Mesenteric fat pad (tissue), 1 donor: ENCODE results near the gene STK38L. TPM values are rescaled to one million over a fixed set of nuclear protein-coding genes. Genes with fewer than 3 reads are reported as not detected.

Experiments
- DNase-seq: peaks from one replicate; pipeline ENCODE4 v3.0.0-alpha.2; 2020; ENCODE audit warnings: low spot score
- total RNA-seq: library from RNA; stranded (reverse); fragmentation: NEBNext Ultra II Directional; extraction: Animal tissue kit (Norgen Biotek cat#: 25700); gene quantifications from one replicate; pipeline ENCODE4 v1.2.1, GENCODE V29; 2021
- donor health status: DM: yes; HTN: yes; CAD: no.

The STK38L gene
- total RNA-seq, 1 donor from 2014 or later = 76.0 TPM

- no peak for DNase-seq
Observed at GRCh38 chr12:27309293-27309994, 65.4 kb downstream of the STK38L start.

- no peak for DNase-seq
Observed at GRCh38 chr12:27309995-27310315, 65.9 kb downstream of the STK38L start.

- no peak for DNase-seq
Observed at GRCh38 chr12:27316947-27317346, 72.9 kb downstream of the STK38L start.

GRCh38 chr12:27319409-27319808 is 75.3 kb downstream of the STK38L start:
- DNase-seq = no peak

- no peak for DNase-seq
Observed at GRCh38 chr12:27319848-27320247, 75.8 kb downstream of the STK38L start.

GRCh38 chr12:27324530-27324929 is 80.4 kb downstream of the STK38L start:
- DNase-seq = no peak

GRCh38 chr12:27330846-27331245 is 86.8 kb downstream of the STK38L start:
- no peak for DNase-seq

- DNase-seq = no peak
Observed at GRCh38 chr12:27331291-27331926, 87.3 kb downstream of the STK38L start.

GRCh38 chr12:27331927-27332324 is 87.8 kb downstream of the STK38L start:
- no peak for DNase-seq

- DNase-seq = no peak
Observed at GRCh38 chr12:27332407-27332713, 88.3 kb downstream of the STK38L start.

- no peak for DNase-seq
Observed at GRCh38 chr12:27332714-27333402, 88.8 kb downstream of the STK38L start, which contains the start of gene BMAL2. Gene BMAL2, plus strand, starts transcription at chr12:27332836. Its CDS starts 237 bp downstream, at chr12:27333073.

GRCh38 chr12:27333403-27334009 is 89.4 kb downstream of the STK38L start:
- DNase-seq = no peak

GRCh38 chr12:27334042-27334720 is 90.1 kb downstream of the STK38L start:
- no peak for DNase-seq

GRCh38 chr12:27334721-27335082 is 90.6 kb downstream of the STK38L start:
- DNase-seq = no peak

GRCh38 chr12:27335364-27336281 is 91.5 kb downstream of the STK38L start:
- DNase-seq = no peak

GRCh38 chr12:27336282-27336653 is 92.2 kb downstream of the STK38L start:
- no peak for DNase-seq

GRCh38 chr12:27337376-27337775 is 93.3 kb downstream of the STK38L start:
- no peak for DNase-seq

GRCh38 chr12:27338473-27338872 is 94.4 kb downstream of the STK38L start:
- no peak for DNase-seq

GRCh38 chr12:27340971-27341370 is 96.9 kb downstream of the STK38L start:
- DNase-seq = no peak

- DNase-seq = no peak
Observed at GRCh38 chr12:27342536-27342935, 98.5 kb downstream of the STK38L start.
